Putamen (tissue), 1 donor: ENCODE measurements around the gene COTL1.
"Not testable (repeated sequence)": the region's sequence is repeated elsewhere in the genome, so short reads cannot be mapped to it uniquely, and the experiment has no call there.

Experiments used
- DNase-seq: peaks from one replicate; pipeline ENCODE4 v3.0.0-alpha.2; 2016; ENCODE audit warnings: low spot score

The COTL1 gene

GRCh38 chr16:84528322-84528721, 89.6 kb downstream of the COTL1 start:
- DNase-seq, result no peak

GRCh38 chr16:84527532-84528269, 90.2 kb downstream of the COTL1 start:
- DNase-seq, result no peak

- DNase-seq, result no peak
Measured at GRCh38 chr16:84526794-84527531, 90.9 kb downstream of the COTL1 start.

GRCh38 chr16:84524941-84525581, 92.8 kb downstream of the COTL1 start:
- not testable (repeated sequence) for DNase-seq

GRCh38 chr16:84524346-84524920, 93.4 kb downstream of the COTL1 start:
- no peak for DNase-seq

GRCh38 chr16:84521497-84521770, 96.4 kb downstream of the COTL1 start:
- DNase-seq, result no peak

- DNase-seq, result no peak
Measured at GRCh38 chr16:84520725-84521496, 97.0 kb downstream of the COTL1 start.

- DNase-seq, result no peak
Measured at GRCh38 chr16:84519855-84520254, 98.0 kb downstream of the COTL1 start.

- no peak for DNase-seq
Measured at GRCh38 chr16:84518804-84519341, 99.0 kb downstream of the COTL1 start.

GRCh38 chr16:84518220-84518619, 99.7 kb downstream of the COTL1 start:
- DNase-seq, result not testable (repeated sequence)

- DNase-seq, result no peak
Measured at GRCh38 chr16:84517366-84517765, 100.5 kb downstream of the COTL1 start.
